Suppressor macrophage (primary cell): ENCODE results near the gene OR51Q1.

Experiments
- DNase-seq, 4 experiments: peaks; one replicate each; pipeline ENCODE4 v3.0.0-alpha.2; 2020 to 2022
- total RNA-seq, 17 experiments: gene quantifications; one replicate each; lab custom pipeline; 2026; ENCODE audit warnings: mixed read lengths in 6 of 17, inconsistent platforms in 3 of 17; lab: John Stamatoyannopoulos, UW

Gene OR51Q1, protein sequence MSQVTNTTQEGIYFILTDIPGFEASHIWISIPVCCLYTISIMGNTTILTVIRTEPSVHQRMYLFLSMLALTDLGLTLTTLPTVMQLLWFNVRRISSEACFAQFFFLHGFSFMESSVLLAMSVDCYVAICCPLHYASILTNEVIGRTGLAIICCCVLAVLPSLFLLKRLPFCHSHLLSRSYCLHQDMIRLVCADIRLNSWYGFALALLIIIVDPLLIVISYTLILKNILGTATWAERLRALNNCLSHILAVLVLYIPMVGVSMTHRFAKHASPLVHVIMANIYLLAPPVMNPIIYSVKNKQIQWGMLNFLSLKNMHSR
- total RNA-seq, result 0 to 0.44 (median 0) reads per million in 17 experiments

DNA sequence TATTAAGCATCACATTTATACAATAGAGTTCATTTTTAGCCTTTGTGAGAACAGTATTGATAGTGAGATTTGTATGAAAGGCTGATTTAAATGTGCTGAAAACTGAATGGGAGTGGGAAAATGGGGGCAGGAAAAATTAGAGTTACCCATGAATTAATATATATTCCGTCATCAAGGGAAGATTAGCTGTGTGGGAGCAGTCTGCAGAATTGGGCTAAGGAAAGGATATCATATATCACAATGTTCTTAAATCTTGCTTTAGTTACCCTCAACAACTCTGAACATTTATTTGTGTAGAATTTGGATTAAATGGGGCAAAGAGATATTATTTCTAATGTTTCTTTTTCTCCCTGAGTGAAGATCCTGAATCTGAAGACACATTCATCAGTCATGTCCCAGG, at the start of gene OR51Q1:
Gene OR51Q1 (plus strand): TSS at position 301 of the 400 bp plus-strand sequence. CDS start 90 bp downstream, at position 391.
- no peak for DNase-seq

DNA sequence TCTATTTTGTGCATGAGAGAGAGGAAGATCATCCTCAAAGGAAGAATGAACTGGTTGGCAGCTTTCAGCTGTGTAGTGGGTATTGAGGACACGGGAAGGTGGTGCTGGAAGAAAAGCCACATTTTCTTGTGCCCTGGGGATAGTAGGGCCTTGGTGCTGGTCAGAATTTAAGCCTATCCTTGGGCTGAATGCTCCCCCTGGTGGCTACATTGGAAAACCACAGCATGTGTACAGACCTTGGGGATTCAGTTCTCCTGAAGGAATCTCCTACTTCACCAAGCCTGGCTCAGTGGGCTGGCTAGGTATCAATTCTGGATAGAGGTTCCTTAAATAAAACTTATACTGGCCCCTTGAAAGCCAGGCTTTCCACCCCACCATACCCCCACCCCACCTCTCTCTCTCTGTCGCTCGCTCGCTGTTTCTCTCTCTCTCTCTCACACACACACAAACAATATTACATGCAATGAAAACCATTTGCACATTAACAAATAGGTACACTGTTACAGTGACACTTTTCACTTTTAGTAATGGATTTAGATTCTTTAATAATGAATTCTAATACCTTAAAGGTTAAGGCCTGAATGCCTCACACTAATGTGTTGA, 41.1 kb upstream of the OR51Q1 start:
- peak; percentile 69 to 78 (median 74) for DNase-seq

DNA sequence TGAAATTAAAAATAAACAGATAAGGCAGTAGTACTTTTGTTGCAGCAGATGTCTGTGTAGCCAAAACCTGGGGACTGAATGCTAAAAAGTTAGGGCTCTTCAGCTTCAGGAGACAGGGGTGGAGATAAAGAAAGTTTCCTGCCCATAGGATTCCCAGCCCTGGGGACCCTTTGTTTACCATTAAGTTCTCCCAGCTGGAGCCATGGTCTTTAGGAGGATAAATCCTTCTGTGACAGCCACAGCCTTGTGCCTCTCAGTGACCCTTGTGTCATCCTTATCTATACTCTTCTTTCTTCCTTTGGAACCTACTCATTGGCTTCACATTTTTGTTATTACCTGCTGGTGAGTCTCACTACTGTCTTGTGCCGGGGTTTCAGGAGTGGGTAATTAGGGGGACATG, 38.3 kb upstream of the OR51Q1 start, which contains the start of gene OR51M1:
Gene OR51M1 (plus strand): TSS at position 237 of the 400 bp plus-strand sequence. CDS start 5,587 bp downstream, outside the sequence.
- no peak for DNase-seq

- DNase-seq, result no peak
Observed at GRCh38 chr11:5384335-5384734, 37.6 kb upstream of the OR51Q1 start.

DNA sequence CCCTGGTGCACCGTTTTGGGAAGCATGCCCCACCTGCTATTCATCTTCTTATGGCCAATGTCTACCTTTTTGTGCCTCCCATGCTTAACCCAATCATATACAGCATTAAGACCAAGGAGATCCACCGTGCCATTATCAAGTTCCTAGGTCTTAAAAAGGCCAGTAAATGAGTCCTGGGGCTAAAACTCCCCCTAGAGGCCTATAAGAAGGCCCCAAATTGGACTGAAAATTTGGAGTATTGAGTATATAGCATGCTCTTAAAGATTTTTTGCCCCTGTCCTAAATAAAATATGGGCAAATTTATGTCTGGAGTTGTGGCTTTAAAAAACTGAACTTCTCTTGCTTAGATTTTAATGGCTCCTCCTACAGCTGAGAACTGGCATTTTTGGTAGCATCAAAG, 31.7 kb upstream of the OR51Q1 start:
- DNase-seq, result no peak

DNA sequence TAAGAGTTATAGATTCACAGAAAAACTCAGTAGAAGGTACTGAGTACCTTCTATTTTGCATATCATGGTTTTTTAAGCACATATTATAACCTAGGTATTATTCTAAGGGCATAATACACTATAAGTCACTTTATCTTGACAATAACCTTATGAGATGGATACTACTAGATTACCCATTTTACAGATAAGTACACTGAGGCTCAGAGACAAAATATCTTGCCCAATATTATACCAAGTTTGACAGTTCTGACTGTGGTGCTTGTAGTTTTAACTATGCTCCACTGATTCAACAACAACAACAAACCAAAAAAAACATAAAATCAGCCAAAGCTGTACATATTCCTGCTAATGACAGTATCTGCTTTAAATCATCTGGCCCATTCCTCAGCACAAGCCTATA, 27.8 kb upstream of the OR51Q1 start:
- no peak for DNase-seq

DNA sequence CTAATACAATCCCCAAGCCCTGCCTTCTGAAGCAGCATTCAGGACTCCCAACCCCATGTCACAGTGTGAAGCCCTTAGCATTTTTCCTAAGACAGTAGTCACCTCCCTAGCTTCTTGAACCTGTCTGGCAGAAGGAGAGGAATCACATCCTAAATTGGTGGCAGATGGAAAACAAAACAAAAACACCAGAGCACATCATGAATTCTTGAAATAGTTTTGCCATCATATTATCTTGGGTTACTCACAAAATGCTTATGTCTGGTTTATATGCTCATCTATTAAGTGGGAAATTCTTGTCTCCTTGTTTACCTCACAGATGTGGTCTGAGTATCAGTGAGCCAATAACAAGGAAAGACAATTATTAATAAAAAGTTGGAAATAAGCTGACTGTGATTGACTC, 23.0 kb upstream of the OR51Q1 start:
- DNase-seq, result no peak

GRCh38 chr11:5405173-5405572, 16.7 kb upstream of the OR51Q1 start:
- DNase-seq, result no peak

DNA sequence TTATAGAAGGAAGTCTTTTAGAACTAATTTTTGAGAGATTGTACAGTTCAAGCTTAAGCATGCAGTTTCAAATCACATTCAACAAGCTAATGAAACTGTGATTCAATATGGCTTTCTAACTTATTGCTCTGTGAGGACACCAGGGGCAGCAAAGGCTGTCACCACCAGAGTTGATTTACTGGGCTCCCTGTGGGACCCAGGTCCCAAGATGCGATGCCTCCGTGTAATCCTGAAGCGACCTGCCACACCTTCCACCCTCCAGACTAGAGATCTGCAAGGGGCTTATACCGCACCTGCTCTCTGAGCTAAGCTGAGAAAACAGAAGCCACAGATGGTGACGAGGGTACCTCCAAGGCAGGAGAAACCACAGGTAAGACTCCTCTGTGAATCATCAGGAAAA, 918 bp upstream of the OR51Q1 start:
- DNase-seq, result no peak

- DNase-seq, result no peak
Observed at GRCh38 chr11:5423131-5423530, 1.2 kb downstream of the OR51Q1 start.

DNA sequence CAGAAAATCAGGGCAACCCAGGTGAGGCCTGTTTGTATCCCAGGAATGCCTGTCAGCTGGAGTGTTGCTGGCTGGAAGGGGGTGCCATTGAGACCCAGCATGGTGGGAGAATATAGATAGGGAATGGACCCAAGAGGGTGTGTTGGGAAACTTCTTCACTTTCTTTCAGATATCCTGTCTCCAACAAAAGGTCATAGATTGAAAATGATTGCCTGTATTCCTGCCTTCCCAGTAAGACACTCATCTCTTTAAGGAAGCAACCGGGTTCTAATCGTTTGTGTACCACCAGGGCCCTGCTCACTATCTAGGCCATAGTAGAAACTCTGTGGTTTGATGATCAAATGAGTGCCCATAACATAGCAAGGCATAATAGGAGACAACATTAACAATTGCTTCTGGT, 19.5 kb downstream of the OR51Q1 start, which contains the start of gene OR51I1:
Gene OR51I1 (minus strand): TSS at position 101 of the 400 bp plus-strand sequence. CDS start 0 bp downstream, at position 101.
- no peak for DNase-seq

DNA sequence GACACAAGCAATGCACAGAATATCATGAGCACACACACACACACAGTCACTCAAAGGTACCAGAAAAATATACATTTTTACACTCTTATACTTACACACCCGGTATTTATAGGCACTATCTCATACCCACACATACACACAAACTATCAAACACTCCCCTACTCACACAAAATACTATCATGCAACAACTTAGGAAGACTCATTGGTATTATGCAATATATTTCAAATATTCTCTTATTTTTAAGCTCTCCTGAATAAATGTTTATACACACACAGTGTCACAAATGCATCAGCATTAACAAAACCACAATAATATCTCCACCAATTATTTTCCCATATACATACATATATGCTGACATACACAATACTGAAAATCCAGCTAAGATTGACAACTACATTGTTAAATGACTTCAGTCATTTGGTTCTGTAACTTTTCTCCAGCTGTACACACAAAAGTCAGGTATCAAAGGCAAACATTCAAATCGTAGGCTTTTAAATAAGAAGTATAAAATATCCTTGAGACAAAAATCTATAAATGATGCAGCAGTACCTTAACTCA, 22.0 kb downstream of the OR51Q1 start:
- DNase-seq, result no peak

DNA sequence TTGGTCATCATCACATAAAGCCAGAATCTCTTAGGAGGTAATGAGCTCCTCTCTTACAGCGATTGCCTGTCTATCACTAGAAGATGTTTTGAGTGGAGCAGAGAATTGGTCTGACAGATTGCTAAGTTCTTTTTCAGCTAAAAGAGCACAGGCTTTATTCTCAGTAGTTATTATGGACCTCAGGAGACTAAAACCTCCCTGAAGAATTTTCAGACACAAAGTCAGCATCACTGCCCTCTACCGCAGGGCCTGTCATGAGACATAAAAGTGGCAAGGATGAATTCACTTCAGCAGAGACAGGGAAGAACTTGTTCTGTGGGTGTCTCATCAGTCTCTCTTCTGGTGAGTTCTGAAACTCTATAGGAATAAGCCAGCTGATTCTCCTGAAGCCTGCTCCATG, 27.1 kb downstream of the OR51Q1 start, which contains the start of gene OR51I2:
Gene OR51I2 (plus strand): TSS at position 301 of the 400 bp plus-strand sequence. CDS start 4,166 bp downstream, outside the sequence.
- DNase-seq, result no peak

DNA sequence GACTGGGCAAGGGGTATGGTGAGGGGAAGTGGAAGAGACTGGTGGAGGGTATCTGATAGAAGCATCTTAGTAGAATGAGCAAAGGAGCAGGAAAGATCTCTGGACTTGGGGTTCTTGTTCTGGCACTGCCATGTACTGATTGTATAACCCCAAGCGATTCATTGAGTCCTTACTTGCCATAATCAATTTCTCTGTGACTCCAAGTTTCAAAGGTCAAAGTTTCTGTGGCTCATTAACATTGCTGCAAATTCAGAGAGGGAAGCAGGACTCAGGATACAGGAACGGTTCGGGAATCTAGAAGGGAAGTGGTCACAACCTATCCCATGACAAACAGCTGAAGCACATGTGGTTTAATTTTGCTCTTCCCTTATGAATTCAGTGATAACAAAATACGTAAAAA, 27.5 kb downstream of the OR51Q1 start:
- DNase-seq, result no peak

GRCh38 chr11:5460983-5461621, 39.2 kb downstream of the OR51Q1 start:
- DNase-seq, result no peak

GRCh38 chr11:5467527-5467926, 45.6 kb downstream of the OR51Q1 start:
- DNase-seq, result no peak
